Gastroesophageal sphincter (tissue), 3 donors: ENCODE measurements around the gene PARD3B.

Experiments
- CTCF ChIP-seq, 4 experiments: fragments of 200-600 bp in 2 of 4; fragments of 450-650 bp in 2 of 4; sonication (generic) in 1 of 4; IDR thresholded peaks; one replicate each; pipeline ENCODE4 v1.5.1; 2017 to 2019; ENCODE audit warnings: antibody characterized with exemption in 4 of 4, mild to moderate bottlenecking in 2 of 4, moderate library complexity in 2 of 4
- POLR2A ChIP-seq, 2 donors: fragments of 450-650 bp; IDR thresholded peaks; one replicate each; pipeline ENCODE4 v1.6.1; 2017; ENCODE audit warnings: antibody characterized with exemption in 2 of 2, mild to moderate bottlenecking in 2 of 2, moderate library complexity in 1 of 2

- TF ChIP-seq CTCF (IDR thresholded peaks at IDR 0.05) = no peak
- TF ChIP-seq POLR2A (IDR thresholded peaks at IDR 0.05) = no peak
These were observed 953.7 kb downstream of the PARD3B start for GRCh38 chr2:205499006-205499405.
